GM21360 (cell line): ENCODE data around the gene BCAM.
"Not testable (repeated sequence)": the region's sequence is repeated elsewhere in the genome, so short reads cannot be mapped to it uniquely, and the experiment has no call there.

ENCODE experiments used
- ATAC-seq: cut with Tn5 transposase; IDR thresholded peaks from one replicate; pipeline ENCODE4 v1.9.1; 2021; ENCODE audit warnings: mild to moderate bottlenecking, moderate library complexity; ENCODE audit not compliant: unreplicated experiment

BCAM gene, protein sequence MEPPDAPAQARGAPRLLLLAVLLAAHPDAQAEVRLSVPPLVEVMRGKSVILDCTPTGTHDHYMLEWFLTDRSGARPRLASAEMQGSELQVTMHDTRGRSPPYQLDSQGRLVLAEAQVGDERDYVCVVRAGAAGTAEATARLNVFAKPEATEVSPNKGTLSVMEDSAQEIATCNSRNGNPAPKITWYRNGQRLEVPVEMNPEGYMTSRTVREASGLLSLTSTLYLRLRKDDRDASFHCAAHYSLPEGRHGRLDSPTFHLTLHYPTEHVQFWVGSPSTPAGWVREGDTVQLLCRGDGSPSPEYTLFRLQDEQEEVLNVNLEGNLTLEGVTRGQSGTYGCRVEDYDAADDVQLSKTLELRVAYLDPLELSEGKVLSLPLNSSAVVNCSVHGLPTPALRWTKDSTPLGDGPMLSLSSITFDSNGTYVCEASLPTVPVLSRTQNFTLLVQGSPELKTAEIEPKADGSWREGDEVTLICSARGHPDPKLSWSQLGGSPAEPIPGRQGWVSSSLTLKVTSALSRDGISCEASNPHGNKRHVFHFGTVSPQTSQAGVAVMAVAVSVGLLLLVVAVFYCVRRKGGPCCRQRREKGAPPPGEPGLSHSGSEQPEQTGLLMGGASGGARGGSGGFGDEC

DNA sequence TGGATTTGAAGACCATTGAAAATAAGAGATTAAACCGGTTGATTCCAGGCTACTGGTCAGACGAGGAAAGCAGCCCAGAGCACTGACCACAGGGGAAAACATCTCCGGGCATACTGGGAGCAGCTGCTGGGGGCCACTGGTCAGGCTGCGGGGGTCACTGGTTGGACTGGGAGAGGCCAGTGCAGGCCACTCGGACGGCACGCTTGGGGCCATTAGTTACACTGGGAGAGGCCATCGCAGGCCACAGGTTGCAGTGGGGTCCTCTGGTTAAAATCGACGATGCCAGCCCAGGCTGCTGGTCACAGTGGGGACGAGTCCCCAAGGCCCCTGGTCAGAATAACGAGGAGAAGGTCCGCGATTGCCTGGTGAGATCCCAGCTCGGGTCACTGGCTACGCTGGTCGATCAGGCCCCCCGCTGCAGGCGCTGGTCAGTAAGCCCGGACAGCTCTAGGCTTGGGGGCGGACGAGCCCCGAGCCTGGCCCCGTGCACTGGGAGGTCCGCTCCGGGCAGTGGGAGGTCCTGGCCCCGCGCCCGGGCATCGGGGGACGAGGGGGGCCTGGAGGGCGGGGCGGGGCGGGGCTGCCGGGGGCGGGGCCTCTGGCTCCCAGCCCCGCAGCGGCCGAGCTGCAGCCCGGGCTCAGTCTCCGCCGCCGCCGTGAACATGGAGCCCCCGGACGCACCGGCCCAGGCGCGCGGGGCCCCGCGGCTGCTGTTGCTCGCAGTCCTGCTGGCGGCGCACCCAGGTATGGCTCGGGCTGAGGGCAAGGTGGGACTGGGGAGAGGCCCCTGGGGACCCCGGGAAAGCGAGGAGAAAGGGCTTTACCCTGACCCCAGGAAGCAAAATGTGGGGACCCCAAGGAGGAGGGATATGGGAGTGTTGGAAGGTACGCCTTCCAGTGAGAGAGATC lies at the start of gene BCAM:
BCAM (plus strand) TSS at position 641 of the 909 bp plus-strand sequence; CDS start at position 663, 22 bp downstream.
- no peak for ATAC-seq

DNA sequence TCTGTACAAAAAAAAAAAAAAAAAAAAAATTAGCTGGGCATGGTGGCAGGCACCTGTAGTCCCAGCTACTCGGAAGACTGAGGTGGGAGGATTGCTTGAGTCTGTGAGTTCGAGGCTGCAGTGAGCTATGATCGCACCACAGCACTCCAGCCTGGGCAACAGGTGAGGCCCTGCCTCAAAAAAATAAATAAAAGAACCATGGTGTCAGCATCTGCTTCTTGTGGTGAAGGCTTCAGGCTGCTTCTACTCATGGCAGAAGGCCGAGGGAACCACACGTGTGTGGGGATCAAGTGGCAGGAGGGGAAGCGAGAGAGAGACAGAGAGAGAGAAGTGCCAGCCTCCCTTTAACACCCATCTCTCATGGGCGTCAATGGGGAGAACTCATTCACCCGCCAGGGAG lies 46.9 kb upstream of the BCAM start:
- ATAC-seq = no peak

DNA sequence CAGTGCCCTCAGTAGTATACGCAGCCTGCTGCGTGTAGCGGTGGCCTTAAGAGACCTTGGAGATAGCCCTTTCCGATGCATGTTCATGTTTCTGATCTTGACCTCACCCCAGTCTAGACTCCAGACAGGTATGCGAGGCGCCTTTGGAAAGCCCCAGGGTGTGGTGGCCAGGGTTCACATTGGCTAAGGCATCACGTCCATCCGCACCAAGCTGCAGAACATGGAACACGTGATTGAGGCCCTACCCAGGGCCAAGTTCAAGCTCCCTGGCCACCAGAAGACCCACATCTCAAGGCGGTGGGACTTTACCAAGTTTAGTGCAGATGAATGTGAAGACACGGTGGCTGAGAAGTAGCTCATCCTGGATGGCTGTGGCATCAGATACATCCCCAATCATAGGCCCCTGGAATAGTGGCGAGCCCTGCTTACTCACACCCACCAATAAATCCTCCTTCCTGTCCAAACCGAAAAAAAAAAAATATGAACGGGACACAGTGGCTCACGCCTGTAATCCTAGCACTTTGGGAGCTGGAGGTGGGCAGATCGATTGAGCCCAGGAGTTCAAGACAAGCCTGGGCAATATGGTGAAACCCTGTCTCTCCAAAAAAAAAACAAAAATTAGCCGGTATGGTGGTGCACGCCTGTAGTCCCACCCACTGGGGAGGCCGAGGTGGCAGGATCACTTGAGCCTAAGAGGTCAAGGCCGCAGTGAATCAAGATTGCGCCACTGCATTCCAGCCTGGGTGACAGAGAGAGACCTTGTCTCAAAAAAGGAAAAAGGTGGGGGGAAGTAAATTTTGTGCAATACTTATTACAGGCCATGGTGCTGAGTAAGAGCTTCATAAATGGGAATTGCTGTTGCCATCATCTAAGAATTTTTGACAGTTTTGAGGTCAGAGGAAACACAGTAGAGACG lies 43.6 kb upstream of the BCAM start:
- no peak for ATAC-seq

DNA sequence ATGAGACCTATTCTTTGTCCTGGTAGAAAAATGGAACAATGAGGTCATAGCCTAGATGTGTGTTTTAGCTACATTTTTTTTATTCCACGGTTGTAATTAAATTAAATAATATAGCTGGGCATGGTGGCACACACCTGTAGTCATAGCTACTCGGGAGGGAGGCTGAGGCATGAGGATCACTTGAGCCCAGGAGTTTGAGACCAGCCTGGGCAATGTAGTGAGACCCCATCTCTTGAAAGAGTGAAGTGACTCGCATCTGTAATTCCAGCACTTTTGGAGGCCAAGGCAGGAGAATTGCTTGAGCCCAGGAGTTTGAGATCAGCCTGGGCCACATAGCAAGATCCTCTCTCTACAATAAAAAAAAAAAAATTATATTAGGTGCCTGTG lies 43.0 kb upstream of the BCAM start:
- ATAC-seq = no peak

DNA sequence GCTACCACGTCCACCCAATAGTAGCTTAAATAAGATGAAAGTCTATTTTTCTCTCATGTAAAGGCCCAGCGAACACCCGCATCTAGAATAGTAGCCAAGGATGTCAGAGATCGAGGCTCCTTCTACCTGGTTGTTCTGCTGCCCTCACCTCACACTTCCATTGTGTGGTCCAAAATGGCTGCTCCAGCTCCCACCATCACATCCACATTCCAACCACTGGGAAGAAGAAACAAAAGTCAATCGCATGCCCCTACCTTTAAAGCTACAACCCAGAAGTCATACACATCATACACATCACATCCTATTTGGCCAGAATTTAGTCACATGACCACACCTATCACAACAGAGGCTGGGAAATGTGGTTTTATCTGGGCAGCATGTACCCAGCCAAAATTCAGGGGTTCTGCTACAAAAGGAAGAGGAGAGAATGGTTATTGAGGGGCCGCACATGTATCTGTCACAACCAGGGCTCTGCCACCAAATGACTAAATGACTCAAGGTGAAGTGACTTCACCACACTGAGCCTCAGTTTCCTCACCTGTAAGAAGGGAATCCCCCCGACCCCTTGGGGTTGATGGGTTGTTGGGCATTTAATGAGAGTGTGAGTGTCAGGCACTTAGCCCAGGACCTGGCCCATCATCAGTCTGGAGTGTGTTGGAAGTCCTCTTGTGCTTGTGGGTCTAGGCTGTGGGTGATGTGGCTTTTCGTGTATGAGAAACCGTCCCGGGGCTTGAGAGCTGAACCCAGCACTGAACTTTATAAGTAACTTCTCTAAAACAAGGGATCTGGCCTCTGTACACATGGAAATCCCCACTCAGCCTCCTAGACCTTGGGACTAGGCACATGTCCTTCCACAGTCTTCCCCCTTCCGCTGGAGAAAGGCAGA lies 41.4 kb upstream of the BCAM start:
- no peak for ATAC-seq

DNA sequence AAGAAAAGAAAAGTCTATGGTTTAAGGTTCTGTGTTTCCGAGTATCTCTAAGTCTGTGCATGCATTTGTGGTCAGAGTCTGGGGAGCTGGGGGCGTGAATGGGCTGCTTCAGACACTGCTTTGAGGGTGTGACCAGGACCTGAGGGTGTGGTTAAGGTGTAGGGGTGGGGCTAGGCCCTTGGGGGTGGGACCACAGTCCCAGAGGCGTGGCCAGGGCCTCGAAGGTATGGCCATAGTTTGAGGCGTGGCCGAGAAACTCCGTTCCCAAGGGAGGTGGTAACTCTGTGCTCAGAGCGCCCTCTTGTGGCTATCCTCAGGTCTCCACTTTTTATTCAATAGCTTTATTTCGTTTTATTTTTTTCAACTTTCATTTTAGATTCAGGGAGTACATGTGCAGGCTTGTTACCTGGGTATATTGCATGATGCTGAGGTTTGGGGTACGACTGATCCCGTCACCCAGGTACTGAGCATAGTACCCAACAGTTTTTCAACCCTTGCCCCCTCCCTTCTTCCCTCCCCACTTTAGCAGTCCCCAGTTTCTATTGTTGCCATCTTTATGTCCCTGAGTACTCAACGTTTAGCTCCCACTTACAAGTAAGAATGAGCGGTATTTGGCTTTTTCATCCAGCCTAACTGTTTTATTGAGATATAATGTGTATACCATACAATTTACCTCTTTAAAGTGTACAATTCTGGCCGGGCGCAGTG lies 38.2 kb upstream of the BCAM start:
- peak; percentile 97 for ATAC-seq

DNA sequence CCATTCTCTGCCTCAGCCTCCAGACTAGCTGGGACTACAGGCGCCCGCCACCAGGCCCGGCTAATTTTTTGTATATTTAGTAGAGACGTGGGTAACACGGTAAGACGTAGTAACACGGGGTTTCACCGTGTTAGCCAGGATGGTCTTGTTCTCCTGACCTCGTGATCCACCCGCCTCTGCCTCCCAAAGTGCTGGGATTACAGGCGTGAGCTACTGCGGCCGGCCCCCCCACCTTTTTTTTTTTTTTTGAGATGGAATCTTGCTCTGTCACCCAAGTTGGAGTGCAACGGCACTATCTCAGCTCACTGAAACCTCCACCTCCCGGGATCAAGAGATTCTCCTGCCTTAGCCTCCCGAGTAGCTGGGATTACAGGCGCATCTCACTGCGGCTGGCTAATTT lies 36.8 kb upstream of the BCAM start:
- ATAC-seq = not testable (repeated sequence)

DNA sequence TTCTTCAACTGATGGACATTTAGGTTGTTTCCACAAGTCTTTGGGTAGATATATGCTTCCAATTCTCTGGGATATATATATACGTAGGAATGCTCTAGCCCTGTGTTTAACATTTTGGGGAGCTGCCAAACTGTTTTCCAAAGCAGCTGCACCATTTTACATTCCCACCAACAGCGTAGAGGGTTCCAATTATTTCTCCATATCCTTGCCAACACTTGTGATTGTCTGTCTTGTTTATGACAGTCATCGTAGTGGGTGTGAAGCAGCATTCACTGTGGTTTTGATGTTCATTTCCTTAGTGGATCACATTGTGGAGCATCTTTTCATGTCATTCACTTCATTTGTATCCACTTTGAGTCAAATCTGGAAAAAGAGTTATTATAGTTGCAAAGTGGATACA lies 35.9 kb upstream of the BCAM start:
- ATAC-seq = no peak

DNA sequence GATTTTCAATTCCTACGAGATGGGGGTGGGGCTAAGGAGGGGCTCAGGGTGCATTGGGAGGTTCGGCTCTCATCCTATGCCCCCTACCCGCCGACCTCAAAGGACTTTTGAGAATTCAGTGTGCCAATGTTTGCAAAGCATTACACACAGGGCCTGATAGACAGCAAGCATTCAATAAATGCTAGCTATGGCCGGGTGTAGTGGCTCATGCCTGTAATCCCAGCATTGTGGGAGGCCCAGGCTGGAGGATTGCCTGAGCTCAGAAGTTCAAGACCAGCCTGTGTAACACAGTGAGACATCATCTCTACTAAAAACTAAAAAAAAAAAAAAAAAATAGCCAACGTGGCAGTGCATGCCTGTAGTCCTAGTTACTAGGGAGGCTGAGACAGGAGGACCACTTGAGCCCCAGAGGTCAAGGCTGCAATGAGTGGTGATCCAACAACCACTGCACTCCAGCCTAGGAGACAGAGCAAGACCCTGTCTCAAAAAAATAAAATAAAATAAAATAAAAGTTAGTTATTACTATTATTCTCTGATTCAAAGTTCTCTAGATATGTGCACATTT lies 33.1 kb upstream of the BCAM start:
- no peak for ATAC-seq

DNA sequence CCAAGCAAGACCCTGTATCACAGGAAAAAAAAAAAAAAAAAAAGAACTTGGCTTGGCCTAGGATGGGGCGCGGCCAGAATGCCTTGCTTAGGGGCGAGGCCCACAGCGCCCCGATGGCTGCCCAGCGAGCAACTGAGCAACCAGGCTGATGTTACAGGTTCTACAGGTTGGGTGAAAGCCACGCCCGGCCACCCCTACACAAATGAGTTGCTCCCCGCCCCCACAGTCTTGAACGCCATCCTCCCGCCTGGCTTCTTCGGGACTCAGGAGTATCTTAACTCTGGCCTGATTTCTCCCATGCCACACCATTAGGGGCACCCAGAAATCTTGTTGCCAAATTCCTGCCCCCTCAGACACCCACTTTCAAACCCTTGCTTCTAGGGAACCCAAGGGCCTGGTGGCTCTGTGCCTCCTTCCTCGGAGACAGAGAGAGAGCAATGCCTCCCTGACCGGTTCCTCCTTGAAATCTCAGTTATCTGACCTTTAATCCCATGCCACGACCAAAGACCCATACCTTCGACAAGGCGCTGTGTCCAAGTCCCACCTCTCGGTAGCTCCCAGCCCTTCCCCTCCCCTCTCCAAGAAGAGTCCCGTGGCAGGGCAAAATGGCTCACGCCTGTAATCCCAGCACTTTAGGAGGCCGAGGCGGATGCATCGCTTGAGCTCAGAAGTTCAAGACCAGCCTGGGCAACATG lies 32.4 kb upstream of the BCAM start:
- ATAC-seq = no peak

DNA sequence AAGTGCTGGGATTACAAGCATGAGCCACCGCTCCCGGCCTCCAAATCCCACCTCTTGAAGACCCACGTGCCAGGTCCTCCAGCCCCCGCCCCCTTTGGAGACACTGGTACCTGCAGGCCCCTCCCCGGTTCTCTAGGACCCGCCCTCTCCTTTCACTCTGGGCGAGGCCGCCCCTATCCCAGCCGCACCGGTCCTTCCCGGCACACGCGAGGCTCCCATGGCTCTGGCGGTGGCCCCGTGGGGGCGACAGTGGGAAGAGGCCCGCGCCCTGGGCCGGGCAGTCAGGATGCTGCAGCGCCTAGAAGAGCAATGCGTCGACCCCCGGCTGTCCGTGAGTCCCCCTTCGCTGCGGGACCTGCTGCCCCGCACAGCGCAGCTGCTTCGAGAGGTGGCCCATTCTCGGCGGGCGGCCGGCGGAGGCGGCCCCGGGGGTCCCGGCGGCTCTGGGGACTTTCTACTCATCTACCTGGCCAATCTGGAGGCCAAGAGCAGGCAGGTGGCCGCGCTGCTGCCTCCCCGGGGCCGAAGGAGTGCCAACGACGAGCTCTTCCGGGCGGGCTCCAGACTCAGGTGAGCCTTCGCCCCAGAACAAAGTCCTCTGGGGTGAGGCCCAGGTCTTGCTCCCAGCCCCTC lies 31.1 kb upstream of the BCAM start, which contains the start of gene CBLC:
CBLC (plus strand) TSS at position 176 of the 633 bp plus-strand sequence; CDS start at position 218, 42 bp downstream.
- ATAC-seq = no peak

DNA sequence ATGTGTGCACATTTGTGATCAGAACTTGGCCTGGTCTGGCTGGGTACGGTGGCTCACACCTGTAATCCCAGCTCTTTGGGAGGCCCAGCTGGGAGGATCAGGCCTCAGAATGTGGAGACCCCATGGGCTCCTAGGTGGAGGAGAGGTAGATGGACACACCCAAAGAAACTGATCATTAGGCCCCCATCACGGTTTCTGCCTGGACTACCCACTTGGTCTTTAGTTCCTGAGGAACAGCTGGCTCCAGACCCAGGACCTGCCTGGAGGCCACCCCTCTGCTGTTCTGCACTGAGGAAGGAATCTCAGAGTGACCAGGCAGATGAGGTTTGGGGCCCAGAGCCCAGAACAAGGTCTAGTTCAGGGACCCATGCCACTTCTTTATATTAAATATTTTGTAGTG lies 29.8 kb upstream of the BCAM start:
- ATAC-seq = no peak

DNA sequence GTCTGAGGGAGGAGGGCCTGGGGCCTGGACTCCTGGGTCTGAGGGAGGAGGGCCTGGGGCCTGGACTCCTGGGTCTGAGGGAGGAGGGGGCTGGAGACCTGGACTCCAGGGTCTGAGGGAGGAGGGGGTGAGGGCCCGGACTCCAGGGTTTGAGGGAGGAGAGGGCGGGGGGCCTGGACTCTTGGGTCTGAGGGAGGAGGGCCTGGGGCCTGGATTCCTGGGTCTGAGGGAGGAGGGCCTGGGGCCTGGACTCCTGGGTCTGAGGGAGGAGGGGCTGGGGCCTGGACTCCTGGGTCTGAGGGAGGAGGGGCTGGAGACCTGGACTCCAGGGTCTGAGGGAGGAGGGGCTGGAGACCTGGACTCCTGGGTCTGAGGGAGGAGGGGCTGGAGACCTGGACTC lies 27.2 kb upstream of the BCAM start:
- not testable (repeated sequence) for ATAC-seq

DNA sequence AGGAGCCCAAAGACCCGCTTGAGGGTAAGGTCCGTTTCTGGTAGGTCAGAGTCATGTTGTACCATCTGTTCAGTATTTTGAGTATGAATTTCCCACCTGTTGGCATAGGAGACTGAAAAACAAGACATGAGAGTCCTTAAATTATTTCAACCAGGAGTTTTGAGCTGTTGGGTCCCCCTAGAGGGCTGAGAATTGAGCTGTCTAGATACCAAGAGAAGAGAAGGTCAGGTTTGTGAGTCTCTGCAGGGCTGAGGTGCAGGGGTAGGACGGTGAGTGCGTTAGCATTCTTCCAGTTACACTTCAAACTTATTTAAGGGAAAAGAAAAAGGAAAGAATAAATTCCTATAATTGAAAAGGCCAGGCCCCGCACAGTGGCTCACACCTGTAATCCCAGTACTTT lies 26.2 kb upstream of the BCAM start:
- ATAC-seq = no peak

DNA sequence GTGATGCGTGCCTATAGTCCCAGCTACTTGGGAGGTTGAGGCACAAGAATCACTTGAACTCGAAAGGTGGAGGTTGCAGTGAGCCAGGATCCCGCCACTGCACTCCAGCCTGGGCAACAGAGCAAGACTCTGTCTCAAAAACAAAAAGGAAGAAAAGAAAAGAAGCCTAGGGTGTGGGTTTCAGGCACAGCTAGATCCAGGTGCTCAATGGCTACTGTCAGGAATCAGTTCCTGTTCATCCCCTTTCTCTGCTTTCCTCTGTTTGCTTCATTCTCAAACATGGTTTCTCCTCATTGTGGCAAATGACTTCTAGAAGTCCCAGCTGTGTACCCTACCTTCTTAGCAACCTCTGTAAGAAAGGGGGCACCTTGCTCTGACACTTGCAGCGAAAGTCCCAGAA lies 25.4 kb upstream of the BCAM start:
- no peak for ATAC-seq

DNA sequence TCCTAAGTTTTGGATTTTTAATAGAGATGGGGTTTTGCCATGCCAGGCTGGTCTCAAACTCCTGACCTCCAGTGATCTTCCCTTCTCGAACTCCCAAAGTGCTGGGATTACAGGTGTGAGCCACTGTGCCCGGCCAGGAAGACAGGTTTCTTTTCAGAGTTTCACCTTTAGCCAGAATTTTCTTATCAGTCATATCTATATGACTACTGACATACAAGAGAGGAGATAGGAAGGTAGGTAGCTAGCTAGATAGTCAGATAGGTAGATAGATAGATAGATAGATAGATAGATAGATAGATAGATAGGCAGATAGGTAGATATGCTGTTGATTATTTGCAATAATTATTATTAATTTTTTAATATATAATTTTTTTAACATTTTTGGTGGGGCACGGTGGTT lies 23.6 kb upstream of the BCAM start:
- no peak for ATAC-seq

DNA sequence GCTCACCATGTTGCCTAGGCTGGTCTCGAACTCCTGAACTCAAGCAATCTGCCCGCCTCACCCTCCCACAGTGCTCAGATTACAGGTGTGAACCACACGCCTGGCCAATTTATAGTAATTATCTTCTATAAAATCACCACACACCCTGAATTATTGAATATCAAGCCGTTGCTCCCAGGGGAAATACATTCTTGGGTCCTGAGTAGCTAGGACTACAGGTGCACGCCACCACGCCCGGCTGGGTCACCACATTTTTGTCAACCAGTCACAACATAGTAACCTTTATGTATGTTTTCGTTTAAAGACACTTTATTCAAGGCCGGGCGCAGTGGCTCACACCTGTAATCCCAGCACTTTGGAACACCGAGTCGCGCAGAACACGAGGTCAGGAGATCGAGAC lies 22.9 kb upstream of the BCAM start:
- ATAC-seq = no peak
